OCI-LY3 (cell line): ENCODE measurements around the gene CIAO2B.

Experiments
- H2AFZ ChIP-seq: fragments of 200-600, 300-600 bp; shearing (Covaris generic); 2 replicates; pipeline ENCODE4 v1.6.0; 2014; ENCODE audit warnings: antibody characterized with exemption, low read depth, low read length
- H3K27ac ChIP-seq: fragments of 200-600, 300-600 bp; sonication (generic); 2 replicates; pipeline ENCODE4 v1.5.1; 2014; ENCODE audit warnings: mild to moderate bottlenecking, low read length, moderate library complexity, mixed read lengths
- H3K27me3 ChIP-seq: fragments of 200-600, 300-600 bp; sonication (generic); 2 replicates; pipeline ENCODE4 v1.6.1; 2014; ENCODE audit warnings: low read depth, low read length, mixed read lengths
- H3K36me3 ChIP-seq: fragments of 200-600, 300-600 bp; sonication (generic); replicated peaks from 2 replicates; pipeline ENCODE3; 2014; ENCODE audit warnings: low read depth, low read length, mixed read lengths
- H3K4me1 ChIP-seq: fragments of 300-600, 200-600 bp; sonication (generic); 2 replicates; pipeline ENCODE4 v1.6.1; 2014; ENCODE audit warnings: low read length, mixed read lengths
- H3K4me2 ChIP-seq: fragments of 200-600, 300-600 bp; sonication (generic); 2 replicates; pipeline ENCODE4 v1.6.1; 2014; ENCODE audit warnings: low read length, mixed read lengths
- H3K4me3 ChIP-seq: fragments of 300-600, 200-600 bp; sonication (generic); 2 replicates; pipeline ENCODE4 v1.5.1; 2014; ENCODE audit warnings: antibody characterized with exemption, mild to moderate bottlenecking, low read length, moderate library complexity
- H3K79me2 ChIP-seq: fragments of 300-600, 200-600 bp; shearing (Covaris generic); 2 replicates; pipeline ENCODE4 v1.6.1; 2014; ENCODE audit warnings: mild to moderate bottlenecking, low read length, mixed read lengths
- H3K9ac ChIP-seq: fragments of 300-600, 200-600 bp; shearing (Covaris generic); 2 replicates; pipeline ENCODE4 v1.6.0; 2014; ENCODE audit warnings: mild to moderate bottlenecking, low read length, moderate library complexity
- H3K9me3 ChIP-seq: fragments of 200-600, 300-600 bp; shearing (Covaris generic); 2 replicates; pipeline ENCODE4 v1.6.1; 2014; ENCODE audit warnings: low read length, mixed read lengths; ENCODE audit not compliant: insufficient read depth
- H4K20me1 ChIP-seq: fragments of 200-600, 300-600 bp; sonication (generic); 2 replicates; pipeline ENCODE4 v1.6.1; 2016; ENCODE audit warnings: low read length, mixed read lengths; ENCODE audit not compliant: insufficient read depth
- CTCF ChIP-seq: fragments of 200-600, 300-600 bp; sonication (generic); IDR thresholded peaks from 2 replicates; pipeline ENCODE4 v1.5.1; 2014; ENCODE audit warnings: antibody characterized with exemption, low read length, low read depth
- EZH2phosphoT487 ChIP-seq: fragments of 200-600 bp; shearing (Covaris generic); IDR thresholded peaks from 2 replicates; pipeline ENCODE4 v1.6.1; 2018; ENCODE audit warnings: antibody characterized with exemption, mixed run types, low read depth

CIAO2B gene

GRCh38 chr16:66908762-66909559, 25.2 kb downstream of the CIAO2B start:
- H3K79me2 ChIP-seq: no peaks in the 10 kb centered on the region
- no peak overlapping the region for H3K4me3 ChIP-seq
- H3K4me1 ChIP-seq: no peaks in the 10 kb centered on the region
- no peaks in the 10 kb centered on the region for H3K9me3 ChIP-seq
- H3K9ac ChIP-seq: no peak overlapping the region
- H3K27ac ChIP-seq: no peak overlapping the region
- TF ChIP-seq EZH2phosphoT487 (no peak), CTCF (no peak)
- no peaks in the 10 kb centered on the region for H4K20me1 ChIP-seq
- H2AFZ ChIP-seq: no peak overlapping the region
- H3K36me3 ChIP-seq: no peaks in the 10 kb centered on the region
- H3K27me3 ChIP-seq: no peaks in the 10 kb centered on the region; the same call in 1 of the 2 replicates
- no peak overlapping the region for H3K4me2 ChIP-seq

GRCh38 chr16:66908116-66908515, 26.1 kb downstream of the CIAO2B start:
- H4K20me1 ChIP-seq: no peaks in the 10 kb centered on the region

GRCh38 chr16:66906916-66907836, 27.0 kb downstream of the CIAO2B start:
- H3K79me2 ChIP-seq: no peaks in the 10 kb centered on the region
- H3K4me2 ChIP-seq: no peak overlapping the region
- H2AFZ ChIP-seq: no peak overlapping the region
- H4K20me1 ChIP-seq: no peaks in the 10 kb centered on the region
- H3K9ac ChIP-seq: no peak overlapping the region
- no peaks in the 10 kb centered on the region; the same call in 1 of the 2 replicates for H3K27me3 ChIP-seq
- no peak for TF ChIP-seq CTCF
- TF ChIP-seq EZH2phosphoT487: no peak
- H3K4me1 ChIP-seq: no peaks in the 10 kb centered on the region
- H3K27ac ChIP-seq: no peak overlapping the region
- no peaks in the 10 kb centered on the region for H3K9me3 ChIP-seq
- H3K36me3 ChIP-seq: no peaks in the 10 kb centered on the region
- no peak overlapping the region for H3K4me3 ChIP-seq

More at GRCh38 chr16:66908116-66908515, 26.1 kb downstream of the CIAO2B start:
- H3K4me3 ChIP-seq: no peak overlapping the region
- H3K9me3 ChIP-seq: no peaks in the 10 kb centered on the region
- no peak for TF ChIP-seq EZH2phosphoT487
- no peak for TF ChIP-seq CTCF
- H3K36me3 ChIP-seq: no peaks in the 10 kb centered on the region
- H3K79me2 ChIP-seq: no peaks in the 10 kb centered on the region
- H3K9ac ChIP-seq: no peak overlapping the region
- H3K27me3 ChIP-seq: no peaks in the 10 kb centered on the region; the same call in 1 of the 2 replicates
- H3K4me2 ChIP-seq: no peak overlapping the region
- H2AFZ ChIP-seq: no peak overlapping the region
- H3K27ac ChIP-seq: no peak overlapping the region
- no peaks in the 10 kb centered on the region for H3K4me1 ChIP-seq
